ENCODE data around the gene OXLD1.

Gene OXLD1

DNA sequence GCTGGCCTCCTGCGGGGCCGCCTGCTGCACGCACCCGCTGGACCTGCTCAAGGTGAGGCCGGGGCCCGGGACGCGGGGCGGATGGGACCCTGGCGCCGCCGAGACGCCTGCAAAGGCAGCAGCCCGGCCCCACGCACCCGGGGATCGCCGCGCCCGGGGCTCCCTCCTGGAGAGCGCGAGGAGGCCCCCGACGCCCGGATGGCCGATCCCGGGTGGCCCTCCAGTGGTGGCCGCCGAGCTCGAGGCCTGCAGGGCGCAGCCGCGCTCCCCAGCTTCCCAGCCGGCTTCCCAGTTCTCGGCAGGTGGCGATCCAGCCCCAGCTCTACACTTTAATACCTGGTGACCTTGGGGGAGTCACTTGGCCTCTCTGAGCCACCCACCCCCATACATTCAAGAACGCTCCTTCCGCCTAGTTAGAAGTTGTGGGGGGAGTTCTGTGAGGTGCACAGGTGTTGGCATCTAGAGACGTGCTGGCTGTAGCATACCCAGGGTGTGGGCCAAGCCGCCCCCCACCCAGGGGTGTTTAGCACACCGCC lies 46.1 kb upstream of the OXLD1 start:
- TF ChIP-seq, protein P1, sequence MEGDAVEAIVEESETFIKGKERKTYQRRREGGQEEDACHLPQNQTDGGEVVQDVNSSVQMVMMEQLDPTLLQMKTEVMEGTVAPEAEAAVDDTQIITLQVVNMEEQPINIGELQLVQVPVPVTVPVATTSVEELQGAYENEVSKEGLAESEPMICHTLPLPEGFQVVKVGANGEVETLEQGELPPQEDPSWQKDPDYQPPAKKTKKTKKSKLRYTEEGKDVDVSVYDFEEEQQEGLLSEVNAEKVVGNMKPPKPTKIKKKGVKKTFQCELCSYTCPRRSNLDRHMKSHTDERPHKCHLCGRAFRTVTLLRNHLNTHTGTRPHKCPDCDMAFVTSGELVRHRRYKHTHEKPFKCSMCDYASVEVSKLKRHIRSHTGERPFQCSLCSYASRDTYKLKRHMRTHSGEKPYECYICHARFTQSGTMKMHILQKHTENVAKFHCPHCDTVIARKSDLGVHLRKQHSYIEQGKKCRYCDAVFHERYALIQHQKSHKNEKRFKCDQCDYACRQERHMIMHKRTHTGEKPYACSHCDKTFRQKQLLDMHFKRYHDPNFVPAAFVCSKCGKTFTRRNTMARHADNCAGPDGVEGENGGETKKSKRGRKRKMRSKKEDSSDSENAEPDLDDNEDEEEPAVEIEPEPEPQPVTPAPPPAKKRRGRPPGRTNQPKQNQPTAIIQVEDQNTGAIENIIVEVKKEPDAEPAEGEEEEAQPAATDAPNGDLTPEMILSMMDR (IDR thresholded peaks at IDR 0.05; ENCODE audit: control insufficient read depth, insufficient read depth, low read depth, low read length, missing control alignments), result peak; percentile 25
- DNase-seq (ENCODE audit: low read depth), result no peak
- peak overlapping the region; percentile 53 for H3K4me3 ChIP-seq (ENCODE audit: control insufficient read depth, low read depth, low read length)

DNA sequence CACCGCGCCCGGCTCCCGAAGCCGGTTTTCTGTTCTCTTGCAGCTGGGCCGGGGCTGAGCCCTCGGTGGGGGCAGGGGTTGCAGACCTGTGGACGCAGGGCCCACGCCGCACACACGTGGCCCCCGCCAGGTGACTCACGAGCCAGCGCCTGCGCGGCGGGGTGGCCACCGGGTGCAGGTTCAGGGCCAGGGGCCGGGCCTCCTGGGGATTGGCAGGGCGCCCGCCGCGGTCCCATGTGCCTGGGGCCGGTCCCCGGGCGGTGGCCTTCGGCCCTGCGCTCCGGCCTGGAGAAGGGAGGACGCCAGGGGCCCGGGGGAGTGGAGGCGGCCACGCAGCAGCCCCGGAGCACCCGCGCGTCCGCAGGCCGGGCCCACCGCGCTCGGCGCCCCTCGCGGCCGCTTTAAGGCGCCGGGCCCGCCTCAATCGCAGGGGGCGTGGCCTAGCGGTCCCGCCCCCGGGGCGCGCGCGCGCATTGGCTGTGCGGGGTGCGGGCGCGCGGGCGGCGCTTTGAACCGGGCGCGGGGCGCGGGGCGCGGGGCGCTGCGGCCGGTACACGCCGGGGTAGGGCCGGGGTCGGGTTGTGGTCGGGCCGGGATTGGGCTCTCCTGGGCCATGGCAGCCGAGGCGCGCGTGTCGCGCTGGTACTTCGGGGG lies 45.5 kb upstream of the OXLD1 start, which contains the start of gene SLC25A10:
Gene SLC25A10, plus strand, starts transcription at position 471 of the 654 bp plus-strand sequence. Its CDS starts 143 bp downstream, at position 614.
- H3K4me3 ChIP-seq (ENCODE audit: control insufficient read depth, low read depth, low read length), result peak within 1 kb of the TSS; percentile 53
- DNase-seq (ENCODE audit: low read depth), result no peak
- TF ChIP-seq, protein P1 (IDR thresholded peaks at IDR 0.05; ENCODE audit: control insufficient read depth, insufficient read depth, low read depth, low read length, missing control alignments), result no peak

DNA sequence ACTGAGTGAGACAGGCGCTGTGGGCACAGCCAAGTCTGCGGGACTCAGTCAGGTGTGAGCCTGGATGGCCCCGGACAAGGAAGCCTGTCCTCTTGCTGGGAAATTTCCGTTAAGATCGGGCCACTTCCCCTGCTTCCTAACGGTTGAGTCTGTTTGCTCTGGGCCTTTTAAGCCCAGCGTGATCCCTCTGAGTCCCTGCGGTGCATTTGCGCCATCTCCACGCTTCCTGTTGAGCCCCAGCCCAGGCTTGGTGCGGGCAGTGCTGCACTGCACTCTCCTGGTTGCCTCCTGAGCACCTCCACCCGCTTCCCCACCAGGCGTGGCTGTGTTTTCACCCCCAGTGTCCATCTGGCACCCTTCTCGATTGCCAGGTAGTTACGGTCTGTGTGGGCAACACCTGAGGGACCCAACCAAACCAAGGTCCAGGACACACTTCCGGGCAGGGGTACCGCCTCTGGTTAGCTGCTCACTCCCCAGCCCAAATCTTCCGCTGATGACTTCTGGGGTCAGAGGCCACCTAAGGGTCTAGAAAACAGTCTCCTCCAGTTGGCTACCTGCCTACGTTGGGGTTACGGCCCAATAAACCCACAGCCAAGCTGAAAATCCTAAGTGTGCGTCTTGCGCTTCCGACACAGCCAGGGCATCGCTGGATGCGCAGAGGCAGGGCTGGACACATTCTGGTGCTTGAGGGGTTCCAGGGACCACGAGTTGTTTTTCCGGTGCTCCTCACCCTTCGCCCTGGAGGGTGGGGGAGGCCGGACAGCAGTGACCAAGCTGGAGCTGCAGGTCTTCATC lies 44.3 kb upstream of the OXLD1 start:
- DNase-seq (ENCODE audit: low read depth), result no peak
- TF ChIP-seq, protein P1 (IDR thresholded peaks at IDR 0.05; ENCODE audit: control insufficient read depth, insufficient read depth, low read depth, low read length, missing control alignments), result no peak
- no peak overlapping the region; the same call in 1 of the 2 replicates for H3K4me3 ChIP-seq (ENCODE audit: control insufficient read depth, low read depth, low read length)

DNA sequence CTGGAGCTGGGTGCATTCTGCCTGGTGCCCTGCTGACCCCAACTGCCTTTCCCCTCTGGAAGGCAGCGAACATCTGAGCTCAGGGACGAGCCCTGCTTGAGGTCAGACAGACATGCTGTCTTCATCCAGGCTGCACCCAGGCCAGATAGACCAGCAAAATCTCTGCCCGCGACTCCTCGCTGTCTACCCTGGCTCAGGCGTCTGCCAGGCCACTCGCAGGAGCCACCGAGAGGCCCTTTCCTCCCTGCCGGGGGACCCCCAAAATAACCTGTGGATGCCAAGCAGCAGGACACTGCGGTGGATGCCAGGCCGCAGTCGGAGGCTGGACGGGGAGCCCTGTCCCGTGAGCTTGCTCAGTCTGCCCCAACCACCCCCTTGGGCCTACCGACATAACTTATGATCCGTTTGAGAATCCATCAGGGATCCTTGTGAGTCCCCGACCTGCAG lies 42.4 kb upstream of the OXLD1 start:
- no peak for DNase-seq (ENCODE audit: low read depth)
- no peak overlapping the region for H3K4me3 ChIP-seq (ENCODE audit: control insufficient read depth, low read depth, low read length)
- TF ChIP-seq, protein P1 (IDR thresholded peaks at IDR 0.05; ENCODE audit: control insufficient read depth, insufficient read depth, low read depth, low read length, missing control alignments), result no peak

DNA sequence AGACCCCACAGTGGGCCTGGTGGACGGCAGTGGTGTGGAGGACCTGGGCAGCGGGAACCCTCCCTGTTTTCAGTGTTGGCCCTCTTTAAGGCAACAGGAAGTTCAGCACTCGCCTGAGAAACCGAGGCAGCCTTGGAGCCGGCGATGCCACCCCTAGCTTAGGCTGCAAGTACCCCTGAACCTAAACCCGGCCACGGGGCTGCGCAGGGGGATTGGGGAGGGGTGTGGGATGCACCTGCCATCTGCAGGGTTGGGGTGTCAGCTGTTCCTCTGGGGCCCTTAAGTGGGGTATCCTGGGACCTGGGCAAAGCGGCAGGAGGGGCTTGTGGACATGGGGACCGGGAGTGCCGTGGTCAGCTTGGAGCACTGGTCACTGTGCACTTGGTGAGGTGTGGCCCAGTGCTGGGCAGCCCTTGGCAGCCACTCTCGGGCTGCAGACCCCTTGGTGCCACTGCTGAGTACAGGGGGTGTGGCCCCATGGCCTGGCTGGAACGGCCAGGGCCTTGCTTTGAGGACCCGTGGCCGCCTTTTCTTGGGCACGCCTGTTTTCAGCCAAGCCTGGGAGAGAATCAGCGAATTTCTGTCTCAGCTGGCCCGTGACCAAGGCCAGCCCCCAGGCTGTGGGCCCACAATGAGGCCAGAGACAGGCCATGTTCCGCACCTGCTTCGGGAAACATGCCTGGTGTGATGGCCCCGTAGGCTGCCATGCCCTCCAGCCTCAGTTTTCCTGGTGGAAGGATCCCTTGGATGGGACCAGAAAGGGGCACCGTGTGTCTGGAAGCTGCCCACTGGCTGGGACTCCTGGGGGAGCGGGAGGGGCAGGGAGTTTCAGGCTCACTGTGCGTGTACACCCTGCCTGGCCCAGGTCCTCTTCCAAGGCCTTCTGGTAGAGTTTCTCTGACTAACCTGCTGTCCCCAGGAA lies 41.6 kb upstream of the OXLD1 start:
- TF ChIP-seq, protein P1 (IDR thresholded peaks at IDR 0.05; ENCODE audit: control insufficient read depth, insufficient read depth, low read depth, low read length, missing control alignments), result no peak
- no peak for DNase-seq (ENCODE audit: low read depth)
- H3K4me3 ChIP-seq (ENCODE audit: control insufficient read depth, low read depth, low read length), result no peak overlapping the region
